H1 (cell line): ENCODE measurements around the gene C1QL1.

ENCODE experiments used
- KDM5A ChIP-seq: fragments of 200-600 bp; IDR thresholded peaks from 2 replicates; pipeline ENCODE4 v1.7.1; 2012; ENCODE audit warnings: mild to moderate bottlenecking, low read length, inconsistent platforms, mixed read lengths
- POLR2A ChIP-seq, 2 experiments: IDR thresholded peaks; 1 replicate in 1 of 2; 2 replicates in 1 of 2; pipeline ENCODE4 v1.6.1; 2011; ENCODE audit warnings: low read depth in 2 of 2, low read length in 2 of 2, mild to moderate bottlenecking in 2 of 2; ENCODE audit errors: control extremely low read depth in 1 of 2
- RAD21 ChIP-seq, 2 experiments: IDR thresholded peaks in 1 of 2; conservative IDR thresholded peaks in 1 of 2; 2 replicates each; pipeline ENCODE4 v1.6.1; 2011; ENCODE audit warnings: low read depth in 2 of 2, low read length in 2 of 2, improper control_type of control experiment in 1 of 2, inconsistent platforms in 1 of 2, mild to moderate bottlenecking in 1 of 2, moderate library complexity in 1 of 2
- TF ChIP-seq, protein P1 (sequence below), 3 experiments: IDR thresholded peaks; 1 replicate in 2 of 3; 2 replicates in 1 of 3; pipeline versions ENCODE4 v1.5.1 to v1.6.1; 2011; ENCODE audit warnings: low read length in 3 of 3, mild to moderate bottlenecking in 3 of 3, inconsistent platforms in 2 of 3, low read depth in 1 of 3, moderate library complexity in 1 of 3; ENCODE audit not compliant: insufficient read depth in 1 of 3; ENCODE audit errors: control extremely low read depth in 1 of 3

DNA sequence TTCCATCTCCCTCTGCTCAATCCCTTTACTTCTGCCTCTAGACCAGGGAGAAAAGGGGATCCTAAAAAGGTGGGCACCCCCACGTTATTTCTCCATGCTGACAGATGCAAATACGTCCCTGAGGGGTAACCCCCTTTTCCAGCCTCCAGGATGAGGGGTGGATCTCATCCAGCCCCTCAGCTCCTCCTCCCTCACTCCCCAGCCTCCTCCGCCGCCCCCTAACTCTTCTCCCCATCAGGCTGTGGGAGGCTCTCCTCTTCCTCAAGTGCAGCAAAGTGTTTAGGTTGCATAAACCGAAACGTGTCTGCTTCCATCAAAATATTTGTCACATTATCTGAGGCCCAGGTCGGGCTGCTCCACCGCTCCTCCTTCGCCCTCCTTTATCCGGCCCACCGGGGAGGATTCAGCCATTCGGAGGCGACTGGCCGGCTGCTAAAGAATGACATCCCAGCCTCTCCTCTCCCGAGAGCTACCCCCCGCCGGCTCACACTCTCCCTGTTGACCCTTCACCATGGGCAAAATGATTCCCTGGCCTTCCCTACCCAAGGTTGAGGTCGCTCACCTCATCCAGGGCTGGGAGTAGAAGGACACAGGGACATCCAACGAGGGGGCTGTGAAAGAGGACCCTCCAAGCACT, 1.2 kb upstream of the C1QL1 start:
- TF ChIP-seq RAD21 (IDR thresholded peaks at IDR 0.05 in 1 of 2, conservative IDR thresholded peaks at IDR 0.05 in 1 of 2; ENCODE audit: low read depth in 2 of 2, low read length in 2 of 2): no peak
- TF ChIP-seq POLR2A (IDR thresholded peaks at IDR 0.05; ENCODE audit: control extremely low read depth in 1 of 2, low read depth in 2 of 2, low read length in 2 of 2): no peak
- no peak for TF ChIP-seq KDM5A
- TF ChIP-seq, protein P1, sequence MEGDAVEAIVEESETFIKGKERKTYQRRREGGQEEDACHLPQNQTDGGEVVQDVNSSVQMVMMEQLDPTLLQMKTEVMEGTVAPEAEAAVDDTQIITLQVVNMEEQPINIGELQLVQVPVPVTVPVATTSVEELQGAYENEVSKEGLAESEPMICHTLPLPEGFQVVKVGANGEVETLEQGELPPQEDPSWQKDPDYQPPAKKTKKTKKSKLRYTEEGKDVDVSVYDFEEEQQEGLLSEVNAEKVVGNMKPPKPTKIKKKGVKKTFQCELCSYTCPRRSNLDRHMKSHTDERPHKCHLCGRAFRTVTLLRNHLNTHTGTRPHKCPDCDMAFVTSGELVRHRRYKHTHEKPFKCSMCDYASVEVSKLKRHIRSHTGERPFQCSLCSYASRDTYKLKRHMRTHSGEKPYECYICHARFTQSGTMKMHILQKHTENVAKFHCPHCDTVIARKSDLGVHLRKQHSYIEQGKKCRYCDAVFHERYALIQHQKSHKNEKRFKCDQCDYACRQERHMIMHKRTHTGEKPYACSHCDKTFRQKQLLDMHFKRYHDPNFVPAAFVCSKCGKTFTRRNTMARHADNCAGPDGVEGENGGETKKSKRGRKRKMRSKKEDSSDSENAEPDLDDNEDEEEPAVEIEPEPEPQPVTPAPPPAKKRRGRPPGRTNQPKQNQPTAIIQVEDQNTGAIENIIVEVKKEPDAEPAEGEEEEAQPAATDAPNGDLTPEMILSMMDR (IDR thresholded peaks at IDR 0.05; ENCODE audit: control extremely low read depth in 1 of 3, insufficient read depth in 1 of 3, low read depth in 1 of 3, low read length in 3 of 3): no peak
